GM18858 (cell line): ENCODE measurements around the gene SLC22A6.

ENCODE experiments used
- ATAC-seq: cut with Tn5 transposase; IDR thresholded peaks from one replicate; pipeline ENCODE4 v1.9.1; 2021; ENCODE audit not compliant: unreplicated experiment

Gene SLC22A6

GRCh38 chr11:62984451-62984991 is at the start of gene SLC22A6:
Gene SLC22A6 (minus strand): TSS chr11:62984967. CDS start chr11:62984690, 277 bp downstream.
- no peak for ATAC-seq

GRCh38 chr11:63032457-63032856 is 47.7 kb upstream of the SLC22A6 start:
- no peak for ATAC-seq

- no peak for ATAC-seq
These were observed 39.3 kb upstream of the SLC22A6 start for GRCh38 chr11:63023841-63024648.

- ATAC-seq = no peak
These were observed 38.6 kb upstream of the SLC22A6 start for GRCh38 chr11:63023222-63023814.

GRCh38 chr11:63022441-63022840 is 37.7 kb upstream of the SLC22A6 start:
- ATAC-seq = no peak

- no peak for ATAC-seq
These were observed 36.0 kb upstream of the SLC22A6 start for GRCh38 chr11:63020671-63021291.

- ATAC-seq = no peak
These were observed 34.7 kb upstream of the SLC22A6 start for GRCh38 chr11:63019506-63019905.

- ATAC-seq = no peak
These were observed 32.7 kb upstream of the SLC22A6 start for GRCh38 chr11:63017306-63017974.

- ATAC-seq = no peak
These were observed 30.9 kb upstream of the SLC22A6 start, which contains the start of gene SLC22A8 for GRCh38 chr11:63015521-63016215. Gene SLC22A8 (minus strand): TSS chr11:63015841. CDS start chr11:63014958, 883 bp downstream.

- no peak for ATAC-seq
These were observed 29.8 kb upstream of the SLC22A6 start for GRCh38 chr11:63014408-63015055.

GRCh38 chr11:63012839-63013238 is 28.1 kb upstream of the SLC22A6 start:
- ATAC-seq = no peak

GRCh38 chr11:63012430-63012829 is 27.7 kb upstream of the SLC22A6 start:
- no peak for ATAC-seq

- ATAC-seq = no peak
These were observed 26.2 kb upstream of the SLC22A6 start for GRCh38 chr11:63010934-63011439.

GRCh38 chr11:63007920-63008319 is 23.2 kb upstream of the SLC22A6 start:
- no peak for ATAC-seq

- no peak for ATAC-seq
These were observed 16.7 kb upstream of the SLC22A6 start for GRCh38 chr11:63001456-63001855.

- no peak for ATAC-seq
These were observed 14.9 kb upstream of the SLC22A6 start for GRCh38 chr11:62999649-63000048.

- ATAC-seq = no peak
These were observed 14.4 kb upstream of the SLC22A6 start for GRCh38 chr11:62999156-62999555.

- no peak for ATAC-seq
These were observed 11.5 kb upstream of the SLC22A6 start for GRCh38 chr11:62996271-62996670.

GRCh38 chr11:62994775-62995174 is 10.0 kb upstream of the SLC22A6 start:
- no peak for ATAC-seq

- ATAC-seq = no peak
These were observed 3.5 kb upstream of the SLC22A6 start for GRCh38 chr11:62988276-62988675.
